ENCODE data around the gene ATN1.

DNA sequence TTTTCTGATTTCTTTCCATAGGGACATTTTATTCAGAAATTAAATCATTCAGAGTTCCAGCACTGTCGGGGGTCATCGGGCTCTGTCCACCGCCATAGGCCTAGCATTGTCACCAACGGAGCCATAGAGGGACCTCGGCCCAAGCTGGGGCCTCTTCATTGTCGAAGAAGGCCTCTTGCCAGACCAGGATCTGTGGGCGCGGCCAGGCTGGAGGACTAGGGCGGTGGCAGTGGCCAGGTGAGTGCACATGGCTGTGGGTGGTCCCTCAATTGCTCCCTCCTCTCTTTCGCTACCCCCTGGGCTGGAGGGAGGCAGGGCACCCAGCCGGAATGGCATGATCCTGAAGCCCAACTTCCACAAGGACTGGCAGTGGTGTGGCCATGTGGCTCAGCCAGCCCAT, 44.1 kb upstream of the ATN1 start:
- TF ChIP-seq CTCF (IDR thresholded peaks at IDR 0.05; ENCODE audit: borderline replicate concordance, extremely low read depth, low read length, poor library complexity, severe bottlenecking) (no peak), EZH2 (IDR thresholded peaks at IDR 0.05; ENCODE audit: borderline replicate concordance, low read depth, low read length, severe bottlenecking) (no peak)

Data from DND-41 (cell line).